Embryonic facial prominence (tissue), 1 donor: Measurements from ENCODE around the gene DBP.
A peak's percentile ranks its signal among the peaks of the same experiment; 100 is the strongest.
"Not testable (repeated sequence)": the region's sequence is repeated elsewhere in the genome, so short reads cannot be mapped to it uniquely, and the experiment has no call there.

Experiments used
- DNase-seq: peaks from one replicate; pipeline ENCODE4 v3.0.0-alpha.2; 2016; ENCODE audit errors: extremely low spot score

The DBP gene

GRCh38 chr19:48636859-48637448 is at the start of gene DBP:
TSS of gene DBP (minus strand) at chr19:48637379. CDS start at chr19:48636994, 385 bp downstream.
- DNase-seq, result no peak

DNA sequence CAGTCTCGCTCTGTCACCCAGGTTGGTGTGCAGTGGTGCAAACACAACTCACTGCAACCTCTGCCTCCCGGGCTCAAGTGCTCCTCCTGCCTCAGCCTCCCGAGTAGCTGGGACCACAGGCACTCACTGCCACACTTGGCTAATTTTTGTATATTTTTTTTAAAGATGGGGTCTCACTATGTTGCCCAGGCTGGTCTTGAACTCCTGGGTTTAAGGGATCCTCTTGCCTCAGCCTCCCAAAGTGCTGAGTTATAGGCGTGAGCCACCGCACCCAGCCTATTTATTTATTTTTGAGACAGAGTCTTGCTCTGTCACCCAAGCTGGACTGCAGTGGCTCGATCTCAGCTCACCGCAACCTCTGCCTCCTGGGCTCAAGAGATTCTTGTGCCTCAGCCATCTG is 49.5 kb upstream of the DBP start:
- not testable (repeated sequence) for DNase-seq

GRCh38 chr19:48686088-48686487 is 48.9 kb upstream of the DBP start:
- DNase-seq, result no peak

- DNase-seq, result no peak
Measured at GRCh38 chr19:48685583-48685982, 48.4 kb upstream of the DBP start.

DNA sequence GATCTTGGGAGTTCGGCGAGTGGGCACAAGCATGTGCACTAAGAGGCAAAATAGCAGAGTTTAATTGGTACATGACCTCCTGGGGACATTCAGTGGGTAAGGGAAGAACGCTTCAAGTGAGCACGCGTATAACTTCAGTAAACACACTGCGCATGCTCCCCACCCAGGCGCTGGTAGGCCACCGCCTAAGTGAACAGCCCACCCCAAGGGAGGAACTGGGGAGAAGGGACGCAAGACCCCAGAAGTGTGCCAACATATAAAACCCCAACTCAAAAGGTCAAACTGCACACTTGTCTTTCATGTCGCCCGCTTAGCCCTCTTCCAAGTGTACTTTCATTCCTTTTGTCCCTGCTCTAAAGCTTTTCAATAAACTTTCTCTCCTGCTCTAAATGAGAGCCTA is 46.2 kb upstream of the DBP start:
- DNase-seq, result no peak

GRCh38 chr19:48681127-48681470 is 43.9 kb upstream of the DBP start:
- DNase-seq, result no peak

DNA sequence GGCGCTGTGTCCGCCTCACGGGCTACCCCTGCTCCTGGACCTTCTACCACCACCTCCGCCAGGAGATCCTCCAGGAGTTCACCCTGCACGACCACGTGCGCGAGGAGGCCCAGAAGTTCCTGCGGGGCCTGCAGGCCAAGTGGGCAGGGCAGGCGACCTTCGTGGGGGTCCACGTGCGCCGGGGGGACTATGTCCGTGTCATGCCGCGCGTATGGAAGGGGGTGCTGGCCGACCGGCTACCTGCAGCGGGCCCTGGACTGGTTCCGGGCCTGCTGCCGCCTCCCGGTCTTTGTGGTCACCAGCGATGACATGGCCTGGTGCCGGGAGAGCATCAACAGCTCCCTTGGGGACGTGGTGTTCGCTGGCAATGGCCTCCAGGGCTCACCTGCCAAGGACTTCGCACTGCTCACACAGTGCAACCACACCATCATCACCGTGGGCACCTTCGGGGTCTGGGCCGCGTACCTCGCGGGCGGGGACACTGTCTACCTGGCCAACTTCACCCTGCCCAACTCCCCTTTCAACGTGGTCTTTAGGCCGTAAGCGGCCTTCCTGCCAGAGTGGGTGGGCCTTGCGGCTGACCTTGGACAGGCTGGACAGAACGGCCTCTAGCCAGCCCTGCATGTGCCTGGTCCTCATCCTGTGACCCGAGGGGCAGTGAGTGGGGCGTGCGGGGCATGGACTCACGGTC is 43.4 kb upstream of the DBP start:
- DNase-seq, result no peak

DNA sequence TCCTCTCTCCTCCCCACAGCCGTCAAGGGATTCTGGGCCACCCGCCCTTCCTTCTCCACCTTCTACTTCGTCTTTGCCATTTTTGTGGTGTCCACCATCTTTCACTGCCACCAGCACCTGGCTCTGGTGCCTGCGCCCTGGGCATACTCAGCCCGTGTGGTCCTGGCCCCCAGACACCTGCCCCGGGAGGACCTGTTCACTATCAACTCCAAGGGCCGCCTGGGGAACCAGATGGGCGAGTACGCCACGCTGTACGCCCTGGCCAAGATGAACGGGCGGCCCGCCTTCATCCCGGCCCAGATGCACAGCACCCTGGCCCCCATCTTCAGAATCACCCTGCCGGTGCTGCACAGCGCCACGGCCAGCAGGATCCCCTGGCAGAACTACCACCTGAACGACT is 42.8 kb upstream of the DBP start:
- DNase-seq, result not testable (repeated sequence)

DNA sequence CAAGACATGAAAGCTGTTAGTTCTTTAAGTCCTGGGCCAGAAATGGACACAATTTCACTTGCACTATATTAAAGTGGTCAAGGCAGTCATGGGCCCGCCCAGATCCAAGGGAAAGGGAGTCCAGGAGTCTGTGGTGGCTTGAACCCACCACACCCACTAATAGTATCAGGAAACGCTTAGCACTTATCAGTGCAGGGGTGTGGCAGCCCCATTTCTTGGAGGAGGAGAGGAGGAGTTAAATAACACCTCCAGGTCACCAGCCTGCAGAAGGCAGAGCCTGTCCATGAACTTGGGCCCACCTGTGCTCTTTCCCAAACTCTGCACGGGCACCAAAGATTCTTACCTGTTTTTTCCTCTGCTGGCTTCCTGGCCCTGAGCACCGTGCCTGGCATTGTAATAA is 41.0 kb upstream of the DBP start:
- DNase-seq, result no peak

DNA sequence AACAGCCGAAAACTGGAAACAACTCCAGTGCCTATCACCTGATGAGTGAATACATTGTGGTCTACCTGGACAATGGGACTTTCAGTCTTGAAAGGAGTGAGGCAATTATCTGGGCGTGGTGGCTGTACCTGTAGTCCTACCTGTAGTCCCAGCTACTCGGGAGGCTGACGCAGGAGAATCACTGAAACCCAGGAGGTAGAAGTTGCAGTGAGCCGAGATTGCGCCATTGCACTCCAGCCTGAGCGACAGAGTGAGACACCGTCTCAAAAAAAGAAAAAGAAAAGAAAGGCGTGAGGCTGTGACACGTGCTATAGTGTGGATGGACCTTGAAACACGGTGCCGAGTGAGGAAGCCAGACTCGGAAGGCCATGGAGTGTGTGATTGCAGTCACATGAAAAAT is 39.7 kb upstream of the DBP start:
- no peak for DNase-seq

DNA sequence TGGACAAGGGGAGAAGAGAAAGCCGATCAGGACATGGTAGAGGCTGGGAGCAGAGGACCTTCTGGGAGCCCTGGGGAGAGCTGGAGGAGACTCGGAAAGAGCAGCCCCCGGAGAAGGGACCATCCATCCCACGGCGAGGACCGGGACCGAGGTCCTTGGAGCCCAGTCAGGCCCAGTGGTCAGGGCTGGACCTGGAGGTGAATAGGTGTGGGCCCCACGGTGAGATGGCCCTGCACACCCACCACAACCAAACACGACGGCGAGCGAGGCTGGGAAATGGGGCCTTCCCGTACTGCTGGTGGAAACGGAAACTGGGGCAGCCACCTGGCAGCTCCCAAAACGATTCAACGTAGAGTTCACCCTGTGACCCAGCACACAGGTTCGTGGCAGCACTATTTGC is 39.3 kb upstream of the DBP start:
- no peak for DNase-seq

DNA sequence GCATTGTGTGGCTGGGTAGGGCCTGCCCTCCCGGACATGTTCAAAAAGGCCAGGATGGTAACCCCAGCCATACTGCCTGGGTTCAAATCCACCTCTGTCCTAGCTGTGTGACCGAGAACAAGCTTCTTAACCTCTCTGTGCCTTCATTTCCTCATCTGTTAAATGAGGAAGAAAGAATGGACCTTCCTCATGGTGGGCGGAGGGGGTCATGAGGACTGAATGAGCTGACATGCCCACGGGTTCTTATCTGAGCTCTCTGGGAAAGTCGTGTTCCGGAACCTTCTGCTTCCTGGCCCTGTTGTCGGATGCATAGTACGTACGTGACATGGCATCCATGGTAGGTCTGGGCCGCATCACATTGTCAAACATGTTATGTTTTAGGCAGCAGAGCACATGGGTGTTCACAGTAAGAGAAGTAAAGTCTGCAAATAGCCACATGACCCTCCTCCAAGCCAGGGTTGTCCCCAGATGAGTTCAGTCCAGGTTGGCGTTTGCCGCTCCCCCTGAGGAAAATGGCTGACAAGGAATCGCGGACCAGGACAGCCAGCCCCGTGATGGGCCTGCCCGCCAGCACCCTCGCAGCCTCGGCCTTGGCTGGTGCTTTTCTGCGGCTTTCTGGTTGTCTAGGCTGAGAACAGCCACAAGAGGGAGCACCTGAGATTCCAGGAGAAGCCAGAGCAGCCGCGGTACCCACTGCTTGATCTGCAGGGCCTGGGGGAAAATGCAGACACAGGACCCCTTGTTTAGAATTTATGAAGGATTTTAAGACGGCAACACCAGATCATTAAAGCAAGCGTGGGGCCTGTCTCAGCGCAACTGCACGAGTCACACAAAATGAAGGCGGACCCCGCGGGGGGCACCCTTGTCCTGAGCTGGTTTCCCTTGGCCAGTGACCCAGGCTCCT is 38.0 kb upstream of the DBP start:
- DNase-seq, result peak; percentile 78

DNA sequence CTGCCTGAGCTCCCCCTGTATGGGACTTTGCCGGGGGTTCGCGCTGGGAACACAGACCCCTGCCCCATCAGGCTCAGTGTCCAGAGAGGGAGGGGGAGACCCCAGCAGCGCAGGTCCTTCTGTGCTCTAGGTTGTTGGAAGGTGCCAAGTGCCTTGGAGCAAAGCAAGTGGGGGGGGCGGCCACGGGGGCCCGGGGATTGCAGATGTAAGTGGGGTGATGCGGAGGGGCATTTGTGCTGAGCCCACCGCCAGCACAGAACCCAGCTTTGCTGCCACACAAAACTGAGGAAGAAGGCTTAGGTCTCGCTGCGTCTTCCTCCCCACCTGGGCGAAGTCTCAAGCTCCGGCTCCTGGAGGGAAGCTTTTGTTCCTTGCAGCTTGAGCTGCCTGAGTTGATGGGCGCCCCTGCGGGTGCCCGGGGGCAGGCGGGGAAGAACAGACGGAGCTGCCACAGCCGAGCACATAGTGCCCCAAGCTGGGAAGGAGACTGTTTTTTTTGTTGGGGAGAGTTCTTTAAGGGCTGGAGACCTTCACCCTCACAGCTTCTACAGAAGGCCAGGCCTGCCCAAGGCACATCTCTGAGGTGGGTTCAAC is 37.1 kb upstream of the DBP start:
- no peak for DNase-seq

DNA sequence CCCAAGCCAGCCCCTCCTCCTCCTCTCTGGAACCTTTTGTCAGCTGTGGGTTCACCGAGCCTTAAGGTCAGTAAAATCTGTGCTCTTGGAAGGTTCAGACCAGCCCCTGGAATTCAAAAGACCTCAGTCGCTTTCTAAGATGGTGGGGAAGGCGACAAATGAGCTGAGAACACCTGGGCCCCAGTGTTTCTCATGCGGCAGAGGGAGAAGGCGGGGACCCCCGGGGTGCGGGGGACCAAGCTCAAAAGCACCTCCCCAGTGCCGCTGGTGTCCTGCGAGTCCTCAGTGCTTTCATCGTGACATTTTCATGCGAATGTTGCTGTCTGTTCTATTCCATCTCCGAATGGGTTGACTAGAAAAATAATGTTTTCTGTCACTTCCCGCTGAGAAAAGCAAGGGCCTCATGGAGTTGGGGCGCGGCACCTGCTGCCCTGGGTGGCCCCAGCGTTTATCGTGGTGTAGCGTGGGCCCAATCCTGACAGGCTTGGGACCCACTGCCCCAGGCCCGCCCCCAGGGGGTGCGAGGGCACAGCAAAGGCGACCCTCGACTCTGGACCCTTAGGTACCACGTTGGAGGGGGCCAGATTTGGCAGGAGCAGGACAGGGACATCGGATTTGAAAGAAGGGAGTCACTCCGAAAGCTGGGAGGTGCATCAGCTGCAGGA is 36.4 kb upstream of the DBP start:
- no peak for DNase-seq

DNA sequence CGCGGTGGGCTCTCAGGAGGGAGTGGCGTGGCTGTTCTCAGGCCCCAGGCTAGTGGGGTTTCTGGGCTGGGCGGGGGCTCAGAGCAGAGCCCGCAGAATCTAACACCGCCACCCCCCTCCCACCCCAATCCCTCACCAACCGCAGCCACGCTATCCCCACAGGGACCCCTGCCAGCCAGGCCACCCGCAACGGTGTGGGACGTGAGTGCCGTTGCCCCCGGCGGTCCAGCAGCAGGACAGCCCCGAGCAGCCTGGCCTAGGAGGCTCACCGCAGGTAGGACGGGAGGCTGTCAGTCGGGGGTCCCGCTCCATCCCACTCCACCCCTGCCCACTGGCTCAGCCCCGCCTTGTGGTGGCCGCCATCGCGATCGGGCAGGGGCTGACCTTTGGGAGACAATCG is 35.8 kb upstream of the DBP start, which contains the start of gene NTN5:
Gene NTN5, minus strand, starts transcription at position 24 of the 400 bp plus-strand sequence. CDS start 2,031 bp downstream, outside the sequence.
- DNase-seq, result no peak

DNA sequence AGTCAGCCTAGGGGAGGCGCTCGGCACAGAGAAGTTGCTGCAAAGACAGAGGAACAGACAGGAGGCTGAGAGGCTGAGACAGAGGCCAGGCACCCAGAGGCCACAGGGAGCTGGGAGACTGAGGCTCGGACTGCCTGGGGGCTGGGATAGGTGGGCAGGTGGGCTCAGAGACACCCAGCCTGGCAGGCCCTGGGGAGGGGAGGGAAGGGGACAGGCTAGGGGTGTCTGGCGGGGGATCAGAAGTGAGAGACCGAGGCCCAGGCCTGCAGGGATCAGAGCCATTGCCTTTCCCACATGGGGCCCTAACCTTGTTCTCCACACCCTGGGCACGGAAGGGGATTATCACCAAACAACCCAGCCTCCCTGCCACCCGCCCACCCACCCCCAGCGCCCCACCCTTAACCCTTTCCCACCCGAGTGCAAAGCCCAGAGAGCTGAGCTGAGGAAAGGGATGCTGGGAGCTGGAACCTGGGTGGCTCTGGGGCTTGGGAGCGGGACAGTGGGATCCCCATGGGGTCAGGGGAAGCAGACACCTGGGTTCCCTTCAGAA is 34.3 kb upstream of the DBP start:
- no peak for DNase-seq

- DNase-seq, result peak; percentile 44
Measured at GRCh38 chr19:48670699-48671445, 33.7 kb upstream of the DBP start.

GRCh38 chr19:48669903-48670668 is 32.9 kb upstream of the DBP start:
- DNase-seq, result no peak

DNA sequence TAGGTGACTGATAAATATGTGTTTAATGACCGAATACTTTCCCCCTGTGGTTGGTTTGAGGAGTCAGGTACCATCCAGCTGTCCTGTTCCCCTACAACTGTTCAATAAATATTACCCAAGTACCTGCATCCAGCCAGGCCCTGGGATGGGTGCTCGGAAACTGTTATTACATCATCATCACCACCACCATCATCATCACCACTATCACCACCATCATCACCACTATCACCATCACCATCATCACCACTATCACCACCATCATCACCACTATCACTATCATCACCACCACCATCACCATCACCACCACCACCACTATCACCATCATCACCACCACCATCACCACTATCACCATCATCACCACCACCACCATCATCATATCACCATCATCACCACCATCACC is 31.6 kb upstream of the DBP start:
- no peak for DNase-seq

GRCh38 chr19:48668332-48668731 is 31.2 kb upstream of the DBP start:
- DNase-seq, result no peak
